Fibroblast of skin of left biceps (primary cell): Measurements from ENCODE around the gene PCDHA1.
"Not testable (repeated sequence)": the region's sequence is repeated elsewhere in the genome, so short reads cannot be mapped to it uniquely, and the experiment has no call there.

Experiments used
- DNase-seq, 2 experiments: peaks; one replicate each; pipeline ENCODE4 v3.0.0-alpha.2; 2013; ENCODE audit warnings: low read depth in 2 of 2

The PCDHA1 gene

DNA sequence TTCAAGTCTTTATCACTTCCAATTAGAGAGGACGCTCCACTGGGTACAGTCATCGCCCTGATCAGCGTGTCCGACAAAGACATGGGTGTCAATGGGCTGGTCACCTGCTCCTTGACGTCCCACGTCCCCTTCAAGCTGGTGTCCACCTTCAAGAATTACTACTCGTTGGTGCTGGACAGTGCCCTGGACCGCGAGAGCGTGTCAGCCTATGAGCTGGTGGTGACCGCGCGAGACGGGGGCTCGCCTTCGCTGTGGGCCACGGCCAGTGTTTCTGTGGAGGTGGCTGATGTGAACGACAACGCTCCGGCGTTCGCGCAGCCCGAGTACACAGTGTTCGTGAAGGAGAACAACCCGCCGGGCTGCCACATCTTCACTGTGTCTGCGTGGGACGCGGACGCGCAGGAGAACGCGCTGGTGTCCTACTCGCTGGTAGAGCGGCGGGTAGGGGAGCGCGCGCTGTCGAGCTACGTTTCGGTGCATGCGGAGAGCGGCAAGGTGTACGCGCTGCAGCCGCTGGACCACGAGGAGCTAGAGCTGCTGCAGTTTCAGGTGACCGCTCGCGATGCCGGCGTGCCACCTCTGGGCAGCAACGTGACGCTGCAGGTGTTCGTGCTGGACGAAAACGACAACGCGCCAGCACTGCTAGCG lies 22.4 kb downstream of the PCDHA1 start:
- not testable (repeated sequence) for DNase-seq

DNA sequence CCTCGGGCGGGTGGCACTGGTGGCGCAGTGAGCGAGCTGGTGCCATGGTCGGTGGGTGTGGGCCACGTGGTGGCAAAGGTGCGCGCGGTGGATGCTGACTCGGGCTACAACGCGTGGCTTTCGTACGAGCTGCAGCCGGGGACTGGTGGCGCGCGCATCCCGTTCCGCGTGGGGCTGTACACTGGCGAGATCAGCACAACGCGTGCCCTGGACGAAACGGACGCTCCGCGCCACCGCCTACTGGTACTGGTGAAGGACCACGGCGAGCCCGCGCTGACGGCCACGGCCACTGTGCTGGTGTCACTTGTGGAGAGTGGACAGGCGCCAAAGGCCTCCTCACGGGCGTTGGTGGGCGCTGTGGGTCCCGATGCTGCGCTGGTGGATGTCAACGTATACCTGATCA lies 22.9 kb downstream of the PCDHA1 start:
- no peak for DNase-seq

DNA sequence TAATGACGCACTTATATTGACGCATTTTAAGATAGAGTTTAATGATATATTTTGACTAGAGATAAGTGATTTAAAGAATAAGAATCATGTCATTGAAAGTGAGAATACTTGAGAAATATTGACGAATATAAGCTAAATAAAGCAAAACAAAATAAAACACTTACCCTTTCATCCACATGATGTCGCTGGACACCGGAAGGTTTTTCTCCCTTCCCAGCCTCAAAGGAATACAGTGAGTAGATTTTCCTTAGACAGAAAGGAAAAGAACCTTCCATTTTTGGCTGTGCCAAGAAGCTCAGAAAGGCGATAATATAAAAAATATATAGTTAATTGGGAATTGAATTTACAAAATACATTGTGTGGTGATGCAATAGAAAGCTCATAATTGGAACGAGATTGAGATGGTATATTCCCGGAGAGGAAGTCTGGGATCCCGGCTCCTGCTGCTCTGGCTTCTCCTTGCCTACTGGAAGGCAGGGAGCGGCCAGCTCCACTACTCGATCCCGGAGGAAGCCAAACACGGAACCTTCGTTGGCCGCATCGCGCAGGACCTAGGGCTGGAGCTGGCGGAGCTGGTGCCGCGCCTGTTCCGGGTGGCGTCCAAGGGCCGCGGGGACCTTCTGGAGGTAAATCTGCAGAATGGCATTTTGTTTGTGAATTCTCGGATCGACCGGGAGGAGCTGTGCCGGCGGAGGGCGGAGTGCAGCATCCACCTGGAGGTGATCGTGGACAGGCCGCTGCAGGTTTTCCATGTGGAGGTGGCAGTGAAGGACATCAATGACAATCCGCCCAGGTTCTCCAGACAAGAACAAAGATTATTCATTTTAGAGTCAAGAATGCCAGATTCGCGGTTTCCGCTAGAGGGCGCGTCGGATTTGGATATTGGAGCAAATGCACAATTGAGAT lies 35.7 kb downstream of the PCDHA1 start, which contains the start of gene PCDHA5:
Gene PCDHA5 (plus strand): TSS at position 239 of the 906 bp plus-strand sequence.
- DNase-seq = no peak

DNA sequence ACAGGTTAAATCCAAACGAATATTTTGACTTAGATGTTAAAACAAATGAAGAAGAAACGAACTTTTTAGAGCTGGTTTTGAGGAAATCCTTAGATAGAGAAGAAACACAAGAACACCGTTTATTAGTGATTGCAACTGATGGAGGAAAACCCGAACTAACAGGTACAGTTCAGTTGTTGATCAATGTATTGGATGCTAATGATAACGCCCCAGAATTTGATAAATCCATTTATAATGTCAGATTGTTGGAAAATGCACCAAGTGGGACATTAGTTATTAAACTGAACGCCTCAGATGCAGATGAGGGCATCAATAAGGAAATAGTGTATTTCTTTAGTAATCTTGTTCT lies 36.3 kb downstream of the PCDHA1 start:
- DNase-seq = no peak

DNA sequence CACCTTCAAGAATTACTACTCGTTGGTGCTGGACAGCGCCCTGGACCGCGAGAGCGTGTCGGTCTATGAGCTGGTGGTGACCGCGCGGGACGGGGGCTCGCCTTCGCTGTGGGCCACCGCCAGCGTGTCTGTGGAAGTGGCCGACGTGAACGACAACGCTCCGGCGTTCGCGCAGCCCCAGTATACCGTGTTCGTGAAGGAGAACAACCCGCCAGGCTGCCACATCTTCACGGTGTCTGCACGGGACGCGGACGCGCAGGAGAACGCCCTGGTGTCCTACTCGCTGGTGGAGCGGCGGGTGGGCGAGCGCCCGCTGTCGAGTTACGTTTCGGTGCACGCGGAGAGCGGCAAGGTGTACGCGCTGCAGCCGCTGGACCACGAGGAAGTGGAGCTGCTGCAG lies 37.0 kb downstream of the PCDHA1 start:
- DNase-seq = not testable (repeated sequence)

DNA sequence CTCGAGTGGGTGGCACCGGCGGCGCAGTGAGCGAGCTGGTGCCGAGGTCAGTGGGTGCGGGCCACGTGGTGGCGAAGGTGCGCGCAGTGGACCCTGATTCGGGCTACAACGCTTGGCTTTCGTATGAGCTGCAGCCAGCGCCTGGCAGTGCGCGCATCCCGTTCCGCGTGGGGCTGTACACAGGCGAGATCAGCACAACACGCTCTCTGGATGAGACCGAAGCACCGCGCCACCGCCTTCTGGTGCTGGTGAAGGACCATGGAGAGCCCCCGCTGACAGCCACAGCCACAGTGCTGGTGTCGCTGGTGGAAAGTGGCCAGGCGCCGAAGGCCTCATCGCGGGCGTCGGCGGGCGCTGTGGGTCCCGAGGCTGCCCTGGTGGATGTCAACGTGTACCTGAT lies 37.5 kb downstream of the PCDHA1 start:
- DNase-seq = no peak

DNA sequence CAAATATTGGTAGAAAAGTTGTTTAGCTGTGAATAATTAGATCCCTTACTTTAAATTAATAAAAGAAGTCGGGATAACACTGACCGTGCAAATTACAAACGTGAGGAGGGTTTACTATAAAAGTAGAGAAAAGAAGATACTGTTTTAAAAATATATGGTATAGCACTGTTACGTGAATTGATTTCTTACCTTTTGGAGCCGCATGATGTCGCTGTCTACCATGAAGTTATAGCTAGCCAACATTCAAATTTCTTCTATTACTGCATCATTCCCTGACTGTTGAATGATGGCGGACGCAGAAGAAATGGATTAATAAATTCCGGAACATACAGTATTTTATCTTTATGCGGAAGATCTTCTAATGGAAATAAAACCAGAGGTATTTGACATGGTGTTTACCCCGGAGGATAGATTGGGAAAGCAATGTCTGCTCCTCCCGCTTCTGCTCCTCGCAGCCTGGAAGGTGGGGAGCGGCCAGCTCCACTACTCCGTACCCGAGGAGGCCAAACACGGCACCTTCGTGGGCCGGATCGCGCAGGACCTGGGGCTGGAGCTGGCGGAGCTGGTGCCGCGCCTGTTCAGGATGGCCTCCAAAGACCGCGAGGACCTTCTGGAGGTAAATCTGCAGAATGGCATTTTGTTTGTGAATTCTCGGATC lies 41.9 kb downstream of the PCDHA1 start, which contains the start of gene PCDHA6:
Gene PCDHA6 (plus strand): TSS at position 257 of the 658 bp plus-strand sequence. CDS start 132 bp downstream, at position 389.
- DNase-seq = no peak

DNA sequence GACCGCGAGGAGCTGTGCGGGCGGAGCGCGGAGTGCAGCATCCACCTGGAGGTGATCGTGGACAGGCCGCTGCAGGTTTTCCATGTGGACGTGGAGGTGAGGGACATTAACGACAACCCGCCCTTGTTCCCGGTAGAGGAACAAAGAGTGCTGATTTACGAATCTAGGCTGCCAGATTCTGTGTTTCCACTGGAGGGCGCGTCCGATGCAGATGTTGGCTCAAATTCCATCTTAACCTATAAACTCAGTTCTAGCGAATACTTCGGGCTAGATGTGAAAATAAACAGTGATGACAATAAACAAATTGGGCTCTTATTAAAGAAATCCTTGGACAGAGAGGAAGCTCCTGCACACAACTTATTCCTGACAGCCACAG lies 42.4 kb downstream of the PCDHA1 start:
- no peak for DNase-seq

DNA sequence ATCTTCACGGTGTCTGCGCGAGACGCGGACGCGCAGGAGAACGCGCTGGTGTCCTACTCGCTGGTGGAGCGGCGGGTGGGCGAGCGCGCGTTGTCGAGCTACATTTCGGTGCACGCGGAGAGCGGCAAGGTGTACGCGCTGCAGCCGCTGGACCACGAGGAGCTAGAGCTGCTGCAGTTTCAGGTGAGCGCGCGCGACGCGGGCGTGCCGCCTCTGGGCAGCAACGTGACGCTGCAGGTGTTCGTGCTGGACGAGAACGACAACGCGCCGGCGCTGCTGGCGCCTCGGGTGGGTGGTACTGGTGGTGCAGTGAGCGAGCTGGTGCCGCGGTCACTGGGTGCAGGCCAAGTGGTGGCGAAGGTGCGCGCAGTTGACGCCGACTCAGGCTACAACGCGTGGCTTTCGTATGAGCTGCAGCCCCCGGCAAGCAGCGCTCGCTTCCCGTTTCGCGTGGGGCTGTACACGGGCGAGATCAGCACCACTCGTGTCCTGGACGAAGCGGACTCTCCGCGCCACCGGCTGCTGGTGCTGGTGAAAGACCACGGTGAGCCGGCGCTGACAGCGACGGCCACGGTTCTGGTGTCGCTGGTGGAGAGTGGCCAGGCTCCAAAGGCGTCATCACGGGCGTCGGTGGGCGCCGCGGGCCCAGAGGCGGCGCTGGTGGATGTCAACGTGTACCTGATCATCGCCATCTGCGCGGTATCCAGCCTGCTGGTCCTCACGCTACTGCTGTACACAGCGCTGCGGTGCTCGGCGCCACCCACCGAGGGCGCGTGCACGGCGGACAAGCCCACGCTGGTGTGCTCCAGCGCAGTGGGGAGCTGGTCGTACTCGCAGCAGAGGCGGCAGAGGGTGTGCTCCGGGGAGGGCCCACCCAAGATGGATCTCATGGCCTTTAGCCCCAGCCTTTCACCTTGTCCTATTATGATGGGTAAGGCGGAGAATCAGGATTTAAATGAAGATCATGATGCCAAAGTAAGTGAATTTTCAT lies 43.9 kb downstream of the PCDHA1 start:
- DNase-seq = not testable (repeated sequence)

DNA sequence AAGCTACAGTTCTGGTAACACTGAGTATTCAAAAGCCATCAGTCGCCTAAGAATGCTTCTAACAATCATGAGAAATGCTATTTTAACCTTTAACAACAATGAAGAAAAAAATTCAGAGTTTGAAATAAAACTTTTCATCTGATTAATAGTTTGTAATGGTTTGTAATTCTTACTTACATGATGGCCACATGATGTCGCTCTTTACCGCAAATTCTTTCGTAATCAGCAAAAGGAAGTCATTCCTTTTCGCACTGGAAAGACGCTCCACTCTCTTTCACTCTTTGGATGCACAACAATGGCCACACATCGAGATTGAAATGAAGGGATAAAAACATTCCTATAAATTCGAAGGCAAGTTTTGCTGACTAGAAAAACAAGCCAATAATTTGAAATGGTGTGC lies 48.1 kb downstream of the PCDHA1 start, which contains the start of gene PCDHA7:
Gene PCDHA7 (plus strand): TSS at position 277 of the 400 bp plus-strand sequence. CDS start 115 bp downstream, at position 392.
- DNase-seq = peak in 1 of 2 experiments; percentile 4

DNA sequence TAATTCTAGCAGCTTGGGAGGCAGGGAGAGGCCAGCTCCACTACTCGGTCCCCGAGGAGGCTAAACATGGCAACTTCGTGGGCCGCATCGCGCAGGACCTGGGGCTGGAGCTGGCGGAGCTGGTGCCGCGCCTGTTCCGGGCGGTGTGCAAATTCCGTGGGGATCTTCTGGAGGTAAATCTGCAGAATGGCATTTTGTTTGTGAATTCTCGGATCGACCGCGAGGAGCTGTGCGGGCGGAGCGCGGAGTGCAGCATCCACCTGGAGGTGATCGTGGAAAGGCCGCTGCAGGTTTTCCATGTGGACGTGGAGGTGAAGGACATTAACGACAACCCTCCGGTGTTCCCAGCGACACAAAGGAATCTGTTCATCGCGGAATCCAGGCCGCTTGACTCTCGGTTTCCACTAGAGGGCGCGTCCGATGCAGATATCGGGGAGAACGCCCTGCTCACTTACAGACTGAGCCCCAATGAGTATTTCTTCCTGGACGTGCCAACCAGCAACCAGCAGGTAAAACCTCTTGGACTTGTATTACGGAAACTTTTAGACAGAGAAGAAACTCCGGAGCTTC lies 48.6 kb downstream of the PCDHA1 start:
- DNase-seq = not testable (repeated sequence)

DNA sequence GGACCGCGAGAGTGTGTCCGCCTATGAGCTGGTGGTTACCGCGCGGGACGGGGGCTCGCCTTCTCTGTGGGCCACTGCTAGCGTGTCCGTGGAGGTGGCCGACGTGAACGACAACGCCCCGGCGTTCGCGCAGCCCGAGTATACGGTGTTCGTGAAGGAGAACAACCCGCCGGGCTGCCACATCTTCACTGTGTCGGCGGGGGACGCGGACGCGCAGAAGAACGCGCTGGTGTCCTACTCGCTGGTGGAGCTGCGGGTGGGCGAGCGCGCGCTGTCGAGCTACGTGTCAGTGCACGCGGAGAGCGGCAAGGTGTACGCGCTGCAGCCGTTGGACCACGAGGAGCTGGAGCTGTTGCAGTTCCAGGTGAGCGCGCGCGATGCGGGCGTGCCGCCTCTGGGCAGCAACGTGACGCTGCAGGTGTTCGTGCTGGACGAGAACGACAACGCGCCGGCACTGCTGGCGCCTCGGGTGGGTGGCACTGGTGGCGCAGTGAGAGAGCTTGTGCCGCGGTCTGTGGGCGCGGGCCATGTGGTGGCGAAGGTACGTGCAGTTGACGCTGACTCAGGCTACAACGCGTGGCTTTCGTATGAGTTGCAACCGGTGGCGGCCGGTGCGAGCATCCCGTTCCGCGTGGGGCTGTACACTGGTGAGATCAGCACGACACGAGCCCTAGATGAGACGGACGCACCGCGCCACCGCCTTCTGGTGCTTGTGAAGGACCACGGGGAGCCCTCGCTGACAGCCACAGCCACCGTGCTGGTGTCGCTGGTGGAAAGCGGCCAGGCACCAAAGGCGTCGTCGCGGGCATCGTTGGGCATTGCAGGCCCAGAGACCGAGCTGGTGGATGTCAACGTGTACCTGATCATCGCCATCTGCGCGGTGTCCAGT lies 49.9 kb downstream of the PCDHA1 start:
- no peak for DNase-seq

DNA sequence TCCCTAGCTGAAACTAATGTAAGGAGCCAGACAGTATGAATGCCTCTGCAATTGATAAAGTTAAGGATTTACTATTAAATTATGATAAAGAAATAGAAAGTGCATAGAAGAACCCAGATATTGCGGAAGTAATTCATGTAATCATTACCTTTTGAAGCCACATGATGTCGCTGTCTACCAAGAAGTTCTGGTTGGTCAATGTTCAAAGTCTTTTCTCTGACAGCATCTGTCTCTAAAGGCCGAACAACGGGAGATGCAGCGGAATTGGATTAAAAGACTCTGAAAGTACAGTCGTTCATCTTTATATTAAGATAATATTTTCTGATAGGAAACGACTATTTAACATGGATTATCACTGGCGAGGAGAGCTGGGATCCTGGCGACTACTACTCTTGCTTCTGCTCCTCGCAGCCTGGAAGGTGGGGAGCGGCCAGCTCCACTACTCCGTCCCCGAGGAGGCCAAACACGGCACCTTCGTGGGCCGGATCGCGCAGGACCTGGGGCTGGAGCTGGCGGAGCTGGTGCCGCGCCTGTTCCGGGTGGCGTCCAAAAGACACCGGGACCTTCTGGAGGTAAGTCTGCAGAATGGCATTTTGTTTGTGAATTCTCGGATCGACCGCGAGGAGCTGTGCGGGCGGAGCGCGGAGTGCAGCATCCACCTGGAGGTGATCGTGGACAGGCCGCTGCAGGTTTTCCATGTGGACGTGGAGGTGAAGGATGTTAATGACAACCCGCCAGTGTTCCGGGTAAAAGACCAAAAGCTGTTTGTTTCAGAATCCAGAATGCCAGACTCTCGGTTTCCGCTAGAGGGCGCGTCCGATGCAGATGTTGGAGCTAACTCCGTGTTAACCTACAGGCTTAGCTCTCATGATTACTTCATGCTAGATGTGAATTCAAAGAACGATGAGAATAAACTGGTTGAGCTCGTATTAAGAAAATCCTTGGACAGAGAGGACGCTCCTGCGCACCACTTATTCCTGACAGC lies 55.3 kb downstream of the PCDHA1 start, which contains the start of gene PCDHA8:
Gene PCDHA8 (plus strand): TSS at position 210 of the 985 bp plus-strand sequence. CDS start 135 bp downstream, at position 345.
- DNase-seq = no peak

DNA sequence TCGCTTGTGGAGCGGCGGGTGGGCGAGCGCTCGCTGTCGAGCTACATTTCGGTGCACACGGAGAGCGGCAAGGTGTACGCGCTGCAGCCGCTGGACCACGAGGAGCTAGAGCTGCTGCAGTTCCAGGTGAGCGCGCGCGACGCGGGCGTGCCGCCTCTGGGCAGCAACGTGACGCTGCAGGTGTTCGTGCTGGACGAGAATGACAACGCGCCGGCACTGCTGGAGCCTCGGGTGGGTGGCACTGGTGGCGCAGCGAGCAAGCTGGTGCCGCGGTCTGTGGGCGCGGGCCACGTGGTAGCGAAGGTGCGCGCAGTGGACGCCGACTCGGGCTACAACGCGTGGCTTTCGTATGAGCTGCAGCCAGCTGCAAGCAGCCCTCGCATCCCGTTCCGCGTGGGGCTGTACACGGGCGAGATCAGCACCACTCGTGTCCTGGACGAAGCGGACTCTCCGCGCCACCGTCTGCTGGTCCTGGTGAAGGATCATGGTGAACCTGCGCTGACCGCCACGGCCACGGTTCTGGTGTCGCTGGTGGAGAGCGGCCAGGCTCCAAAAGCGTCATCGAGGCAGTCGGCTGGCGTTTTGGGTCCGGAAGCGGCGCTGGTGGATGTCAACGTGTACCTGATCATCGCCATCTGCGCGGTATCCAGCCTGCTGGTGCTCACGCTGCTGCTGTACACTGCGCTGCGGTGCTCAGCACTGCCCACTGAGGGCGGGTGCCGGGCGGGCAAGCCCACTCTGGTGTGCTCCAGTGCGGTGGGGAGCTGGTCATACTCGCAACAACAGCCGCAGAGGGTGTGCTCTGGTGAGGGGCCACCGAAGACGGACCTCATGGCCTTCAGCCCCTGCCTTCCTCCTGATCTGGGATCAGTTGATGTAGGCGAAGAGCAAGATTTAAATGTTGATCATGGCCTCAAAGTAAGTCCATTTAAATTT lies 57.1 kb downstream of the PCDHA1 start:
- no peak for DNase-seq

DNA sequence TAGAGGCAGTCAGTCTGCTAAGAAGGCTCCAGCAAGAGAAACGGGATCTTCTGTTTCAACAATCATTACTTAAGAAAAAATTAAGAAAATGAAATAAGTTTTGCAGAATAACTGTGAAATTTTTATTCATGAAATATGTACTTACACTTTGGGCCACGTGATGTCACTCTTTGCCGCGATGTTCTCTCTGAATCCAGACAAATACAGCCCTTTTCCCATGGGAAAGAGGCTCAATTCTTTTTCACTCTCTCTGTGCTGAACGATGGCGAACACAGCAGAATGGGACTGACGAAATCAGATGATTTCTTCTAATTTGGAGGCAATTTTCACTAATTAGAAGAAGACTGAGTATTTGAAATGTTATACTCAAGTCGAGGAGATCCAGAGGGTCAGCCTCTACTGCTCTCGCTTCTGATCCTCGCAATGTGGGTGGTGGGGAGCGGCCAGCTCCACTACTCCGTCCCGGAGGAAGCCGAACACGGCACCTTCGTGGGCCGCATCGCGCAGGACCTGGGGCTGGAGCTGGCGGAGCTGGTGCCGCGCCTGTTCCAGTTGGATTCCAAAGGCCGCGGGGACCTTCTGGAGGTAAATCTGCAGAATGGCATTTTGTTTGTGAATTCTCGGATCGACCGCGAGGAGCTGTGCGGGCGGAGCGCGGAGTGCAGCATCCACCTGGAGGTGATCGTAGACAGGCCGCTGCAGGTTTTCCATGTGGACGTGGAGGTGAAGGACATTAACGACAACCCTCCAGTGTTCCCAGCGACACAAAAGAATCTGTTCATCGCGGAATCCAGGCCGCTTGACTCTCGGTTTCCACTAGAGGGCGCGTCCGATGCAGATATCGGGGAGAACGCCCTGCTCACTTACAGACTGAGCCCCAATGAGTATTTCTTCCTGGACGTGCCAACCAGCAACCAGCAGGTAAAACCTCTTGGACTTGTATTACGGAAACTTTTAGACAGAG lies 62.5 kb downstream of the PCDHA1 start, which contains the start of gene PCDHA9:
Gene PCDHA9 (plus strand): TSS at position 244 of the 964 bp plus-strand sequence. CDS start 114 bp downstream, at position 358.
- not testable (repeated sequence) for DNase-seq
